GM12873 (cell line): ENCODE results near the gene FARP1.

Source experiments
- CTCF ChIP-seq: IDR thresholded peaks from 2 replicates; pipeline ENCODE4 v1.5.1; 2012; ENCODE audit warnings: low read depth, mild to moderate bottlenecking, moderate library complexity, low read length, control low read depth; ENCODE audit not compliant: insufficient read depth; ENCODE audit errors: missing control alignments

FARP1 gene

GRCh38 chr13:98273824-98274742, 131.2 kb downstream of the FARP1 start:
- no peak for TF ChIP-seq CTCF

GRCh38 chr13:98274921-98275487, 132.1 kb downstream of the FARP1 start:
- TF ChIP-seq CTCF = no peak

- no peak for TF ChIP-seq CTCF
Observed at GRCh38 chr13:98275681-98276171, 132.8 kb downstream of the FARP1 start.

- TF ChIP-seq CTCF = no peak
Observed at GRCh38 chr13:98276486-98276885, 133.6 kb downstream of the FARP1 start.

GRCh38 chr13:98278068-98278724, 135.3 kb downstream of the FARP1 start:
- no peak for TF ChIP-seq CTCF

GRCh38 chr13:98279473-98280175, 136.7 kb downstream of the FARP1 start:
- no peak for TF ChIP-seq CTCF

- TF ChIP-seq CTCF = no peak
Observed at GRCh38 chr13:98280176-98280510, 137.2 kb downstream of the FARP1 start.
